Central memory CD8-positive, alpha-beta T cell (primary cell): ENCODE data around the gene MREG.

Experiments used
- ATAC-seq: fragments of 150-1000 bp; cut with Tn5 transposase; replicated peaks from 2 replicates; pipeline ENCODE4 v1.10.0; 2022; ENCODE audit warnings: mild to moderate bottlenecking, moderate FRiP score, moderate number of reproducible peaks; ENCODE audit not compliant: poor library complexity, severe bottlenecking; ENCODE audit errors: extremely low read depth
- DNase-seq, 2 donors: peaks; one replicate each; pipeline ENCODE4 v3.0.0; 2021; ENCODE audit warnings: low spot score in 2 of 2
- H3K27ac Mint-ChIP-seq: one replicate; pipeline ENCODE4 v1.8.0; 2022; ENCODE audit warnings: low read depth, mild to moderate bottlenecking, moderate library complexity, mixed read lengths
- H3K27me3 Mint-ChIP-seq: one replicate; pipeline ENCODE4 v1.8.0; 2022; ENCODE audit warnings: mixed read lengths
- H3K36me3 Mint-ChIP-seq: one replicate; pipeline ENCODE4 v1.8.0; 2022; ENCODE audit warnings: mild to moderate bottlenecking, moderate library complexity, mixed read lengths; ENCODE audit not compliant: insufficient read depth
- H3K4me1 Mint-ChIP-seq: one replicate; pipeline ENCODE4 v1.8.0; 2022; ENCODE audit warnings: mixed read lengths
- H3K4me3 Mint-ChIP-seq: one replicate; pipeline ENCODE4 v1.8.0; 2022; ENCODE audit warnings: mild to moderate bottlenecking, moderate library complexity, mixed read lengths
- H3K9me3 Mint-ChIP-seq: one replicate; pipeline ENCODE4 v1.8.0; 2022; ENCODE audit warnings: mixed read lengths

MREG gene

GRCh38 chr2:215899141-215900074 is 113.9 kb downstream of the MREG start:
- no peaks in the 10 kb centered on the region for H3K36me3 Mint-ChIP-seq
- no peaks in the 10 kb centered on the region for H3K9me3 Mint-ChIP-seq
- H3K27ac Mint-ChIP-seq = no peak overlapping the region
- H3K4me1 Mint-ChIP-seq = peaks cover 5% of the 10 kb centered on the region
- DNase-seq (no peak), ATAC-seq (no peak)
- H3K27me3 Mint-ChIP-seq = peaks cover 87% of the 10 kb centered on the region
- H3K4me3 Mint-ChIP-seq = no peak overlapping the region

- DNase-seq (no peak), ATAC-seq (no peak)
- Mint-ChIP-seq H3K36me3 (no peaks in the 10 kb centered on the region), H3K27ac (no peak overlapping the region), H3K9me3 (no peaks in the 10 kb centered on the region), H3K4me3 (no peak overlapping the region), H3K27me3 (peaks cover 85% of the 10 kb centered on the region), H3K4me1 (peaks cover 5% of the 10 kb centered on the region)
These were observed 115.0 kb downstream of the MREG start for GRCh38 chr2:215898363-215898762.

- Mint-ChIP-seq H3K9me3 (no peaks in the 10 kb centered on the region), H3K4me3 (no peak overlapping the region), H3K27ac (no peak overlapping the region), H3K4me1 (peaks cover 5% of the 10 kb centered on the region), H3K36me3 (no peaks in the 10 kb centered on the region), H3K27me3 (peaks cover 78% of the 10 kb centered on the region)
- DNase-seq (no peak), ATAC-seq (no peak)
These were observed 116.4 kb downstream of the MREG start for GRCh38 chr2:215896921-215897320.

- H3K36me3 Mint-ChIP-seq = no peaks in the 10 kb centered on the region
- no peak overlapping the region for H3K27ac Mint-ChIP-seq
- ATAC-seq (no peak), DNase-seq (no peak)
- no peak overlapping the region for H3K4me3 Mint-ChIP-seq
- H3K4me1 Mint-ChIP-seq = no peaks in the 10 kb centered on the region
- peaks cover 64% of the 10 kb centered on the region for H3K27me3 Mint-ChIP-seq
- no peaks in the 10 kb centered on the region for H3K9me3 Mint-ChIP-seq
These were observed 118.0 kb downstream of the MREG start for GRCh38 chr2:215895330-215895729.
